Fibroblast of the conjunctiva (primary cell): Measurements from ENCODE around the gene CHST8.

Experiments used
- DNase-seq: peaks from one replicate; pipeline ENCODE4 v3.0.0-alpha.2; 2010; ENCODE audit warnings: low read depth

CHST8 gene

DNA sequence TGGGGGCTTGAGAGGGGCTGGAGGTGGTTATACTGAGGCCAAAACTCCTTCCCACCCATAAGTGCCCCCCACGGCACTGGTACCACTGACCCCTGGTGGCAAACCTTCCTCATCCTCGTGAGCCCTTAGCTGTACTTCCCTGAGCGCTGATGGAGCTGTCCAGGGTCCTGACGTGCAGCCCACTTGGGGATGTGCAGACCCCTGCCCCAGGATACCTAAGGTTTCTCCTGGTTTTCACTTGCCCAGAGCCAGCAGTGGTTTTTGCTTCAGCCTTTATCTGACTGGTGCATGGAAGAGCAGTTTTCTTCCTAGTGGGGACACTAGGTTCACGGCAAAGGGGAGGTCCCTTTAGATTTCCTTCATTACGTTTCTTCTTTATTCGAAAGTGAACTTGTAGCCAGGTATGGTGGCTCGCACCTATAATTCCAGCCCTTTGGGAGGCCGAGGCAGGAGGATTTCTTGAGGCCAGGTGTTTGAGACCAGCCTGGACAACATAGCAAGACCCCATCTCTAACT lies 146.2 kb downstream of the CHST8 start:
- no peak for DNase-seq

DNA sequence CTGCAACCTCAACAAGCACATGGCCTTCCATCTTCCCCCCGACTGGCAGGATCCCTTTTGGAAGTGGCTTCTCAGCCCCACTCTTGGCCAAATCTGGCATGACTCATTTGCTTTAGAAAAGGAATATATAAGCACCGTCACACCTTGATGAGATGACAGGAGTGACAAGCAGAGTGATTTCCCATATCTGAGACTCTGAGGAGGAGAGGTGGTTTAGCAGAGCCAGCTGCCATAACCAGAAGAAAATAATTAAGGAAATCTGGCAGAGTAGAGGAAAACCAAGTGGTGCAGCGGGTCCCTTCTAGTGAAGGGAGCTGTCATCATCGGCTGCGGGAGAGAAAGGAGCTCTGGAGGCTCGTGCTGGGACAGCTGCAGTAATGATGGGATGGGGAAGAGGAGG lies 147.5 kb downstream of the CHST8 start:
- no peak for DNase-seq

DNA sequence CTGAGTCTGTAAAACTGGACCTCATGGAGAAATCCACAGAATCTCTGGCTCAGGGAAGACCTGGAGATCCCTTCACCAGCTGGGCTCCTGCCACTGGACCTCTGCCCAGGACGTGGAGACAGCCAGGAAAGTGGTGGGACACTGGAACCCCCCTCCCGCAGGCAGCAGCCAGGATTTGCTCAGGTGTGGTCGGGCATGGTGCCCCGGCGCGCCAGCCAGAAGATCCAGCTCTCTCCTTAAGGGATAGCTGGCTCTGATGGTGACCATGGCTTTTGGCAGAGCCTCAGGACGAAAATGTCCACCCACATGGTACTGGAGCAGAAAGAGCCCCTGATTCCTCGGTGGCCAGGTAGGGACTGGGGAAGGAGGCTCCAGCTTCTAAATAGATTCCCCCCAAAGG lies 148.4 kb downstream of the CHST8 start:
- DNase-seq = no peak

DNA sequence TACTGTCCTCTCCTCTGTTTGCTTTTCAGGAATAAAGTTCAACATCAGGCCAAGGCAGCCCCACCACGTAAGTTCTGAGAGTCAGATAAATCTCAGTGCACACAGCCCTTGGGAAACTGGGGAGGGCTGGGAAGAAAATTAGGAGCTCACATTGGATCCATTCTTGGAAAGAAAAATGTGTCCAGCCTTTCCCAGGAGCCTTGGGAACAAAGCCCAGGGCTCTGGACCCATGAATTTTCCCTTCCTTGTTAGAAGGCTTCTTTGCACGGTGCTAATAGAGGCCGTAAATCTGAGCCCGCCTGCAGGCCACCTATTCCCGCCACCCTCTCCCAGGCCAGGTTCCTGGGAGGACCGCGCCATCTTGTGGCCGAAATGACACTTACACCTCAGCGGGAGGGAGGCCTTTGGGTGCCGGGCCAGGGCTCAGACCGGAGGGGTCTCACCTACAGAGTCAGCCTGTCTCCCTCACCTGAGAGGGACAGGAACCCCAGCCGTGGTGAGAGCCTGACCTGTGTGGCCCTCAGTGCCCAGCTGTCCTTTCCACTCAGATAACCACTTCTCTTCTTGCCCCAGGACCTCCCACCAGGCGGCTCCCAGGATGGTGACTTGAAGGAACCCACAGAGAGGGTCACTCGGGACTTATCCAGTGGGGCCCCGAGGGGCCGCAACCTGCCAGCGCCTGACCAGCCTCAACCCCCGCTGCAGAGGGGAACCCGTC lies 149.8 kb downstream of the CHST8 start:
- DNase-seq = no peak

DNA sequence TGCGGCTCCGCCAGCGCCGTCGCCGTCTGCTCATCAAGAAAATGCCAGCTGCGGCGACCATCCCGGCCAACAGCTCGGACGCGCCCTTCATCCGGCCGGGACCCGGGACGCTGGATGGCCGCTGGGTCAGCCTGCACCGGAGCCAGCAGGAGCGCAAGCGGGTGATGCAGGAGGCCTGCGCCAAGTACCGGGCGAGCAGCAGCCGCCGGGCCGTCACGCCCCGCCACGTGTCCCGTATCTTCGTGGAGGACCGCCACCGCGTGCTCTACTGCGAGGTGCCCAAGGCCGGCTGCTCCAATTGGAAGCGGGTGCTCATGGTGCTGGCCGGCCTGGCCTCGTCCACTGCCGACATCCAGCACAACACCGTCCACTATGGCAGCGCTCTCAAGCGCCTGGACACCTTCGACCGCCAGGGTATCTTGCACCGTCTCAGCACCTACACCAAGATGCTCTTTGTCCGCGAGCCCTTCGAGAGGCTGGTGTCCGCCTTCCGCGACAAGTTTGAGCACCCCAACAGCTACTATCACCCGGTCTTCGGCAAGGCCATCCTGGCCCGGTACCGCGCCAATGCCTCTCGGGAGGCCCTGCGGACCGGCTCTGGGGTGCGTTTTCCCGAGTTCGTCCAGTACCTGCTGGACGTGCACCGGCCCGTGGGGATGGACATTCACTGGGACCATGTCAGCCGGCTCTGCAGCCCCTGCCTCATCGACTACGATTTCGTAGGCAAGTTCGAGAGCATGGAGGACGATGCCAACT lies 150.5 kb downstream of the CHST8 start:
- no peak for DNase-seq

DNA sequence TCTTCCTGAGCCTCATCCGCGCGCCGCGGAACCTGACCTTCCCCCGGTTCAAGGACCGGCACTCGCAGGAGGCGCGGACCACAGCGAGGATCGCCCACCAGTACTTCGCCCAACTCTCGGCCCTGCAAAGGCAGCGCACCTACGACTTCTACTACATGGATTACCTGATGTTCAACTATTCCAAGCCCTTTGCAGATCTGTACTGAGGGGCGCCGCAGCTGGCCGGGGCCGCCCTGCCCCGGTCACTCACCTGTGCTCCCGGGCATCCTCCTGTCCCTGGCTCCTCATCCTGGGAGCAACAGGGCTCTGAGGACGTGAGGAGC lies 151.1 kb downstream of the CHST8 start:
- DNase-seq = no peak

DNA sequence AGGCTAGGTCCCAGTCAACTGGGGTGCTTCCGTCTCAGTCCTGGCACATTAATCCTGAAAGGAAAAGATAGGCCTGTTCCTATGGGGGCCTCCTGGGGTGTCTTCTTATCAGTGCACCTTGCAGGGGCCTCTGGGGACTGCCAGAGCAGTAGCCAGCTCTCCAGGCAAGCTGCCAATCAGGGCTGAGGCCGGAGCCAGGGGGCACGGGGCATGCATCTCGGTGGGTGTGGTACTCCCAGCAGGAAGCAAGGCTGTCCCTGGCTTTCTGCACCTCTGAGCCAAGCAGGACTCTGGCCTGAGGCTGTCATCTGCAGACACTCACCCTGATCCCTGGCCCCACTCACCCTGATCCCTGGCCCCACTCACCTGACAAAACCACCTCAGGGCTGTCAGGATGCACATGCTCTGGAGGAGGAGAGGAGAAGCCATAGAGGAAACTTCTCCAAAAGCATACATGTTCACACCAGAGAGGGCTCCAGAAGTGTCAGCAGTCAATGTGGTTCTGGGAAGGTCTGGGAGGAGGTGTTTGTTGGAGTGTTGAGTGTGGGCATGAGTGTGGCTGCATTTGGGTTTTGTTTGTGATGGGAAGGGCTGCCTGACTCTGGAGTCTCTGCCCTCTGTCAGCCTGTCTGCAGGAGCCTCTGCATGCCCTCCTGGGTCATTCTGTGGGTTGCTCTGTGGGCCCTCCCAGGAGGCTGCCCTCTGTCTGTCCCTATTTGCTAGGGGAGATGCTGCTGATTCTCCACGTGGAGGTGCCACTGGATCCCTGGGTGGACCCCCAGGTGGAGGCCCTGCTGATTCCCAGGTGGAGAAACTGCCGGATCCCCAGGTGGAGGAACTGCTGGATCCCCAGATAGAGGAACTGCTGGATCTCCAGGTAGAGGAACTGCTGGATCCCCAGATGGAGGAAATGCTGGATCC lies 152.2 kb downstream of the CHST8 start:
- no peak for DNase-seq

DNA sequence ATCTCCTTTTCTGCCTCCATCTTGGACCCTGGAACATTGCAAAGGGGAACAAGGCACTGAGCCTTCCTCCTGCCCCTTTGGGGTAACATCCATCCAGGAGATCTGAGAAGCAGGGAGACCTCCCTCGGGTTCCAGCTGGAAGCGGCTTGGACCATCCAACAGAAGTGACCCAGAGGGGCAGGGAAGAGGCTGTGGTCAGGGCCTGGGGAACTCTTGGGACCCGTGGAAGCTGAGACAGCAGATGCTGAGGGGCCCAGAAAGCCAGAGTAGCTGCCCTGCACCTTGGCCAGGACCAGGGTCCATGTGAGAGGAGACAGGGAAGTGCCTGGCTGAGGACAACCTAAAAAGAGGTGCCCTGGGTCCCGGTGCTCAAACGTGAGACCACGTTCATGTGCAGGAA lies 153.0 kb downstream of the CHST8 start:
- DNase-seq = no peak

DNA sequence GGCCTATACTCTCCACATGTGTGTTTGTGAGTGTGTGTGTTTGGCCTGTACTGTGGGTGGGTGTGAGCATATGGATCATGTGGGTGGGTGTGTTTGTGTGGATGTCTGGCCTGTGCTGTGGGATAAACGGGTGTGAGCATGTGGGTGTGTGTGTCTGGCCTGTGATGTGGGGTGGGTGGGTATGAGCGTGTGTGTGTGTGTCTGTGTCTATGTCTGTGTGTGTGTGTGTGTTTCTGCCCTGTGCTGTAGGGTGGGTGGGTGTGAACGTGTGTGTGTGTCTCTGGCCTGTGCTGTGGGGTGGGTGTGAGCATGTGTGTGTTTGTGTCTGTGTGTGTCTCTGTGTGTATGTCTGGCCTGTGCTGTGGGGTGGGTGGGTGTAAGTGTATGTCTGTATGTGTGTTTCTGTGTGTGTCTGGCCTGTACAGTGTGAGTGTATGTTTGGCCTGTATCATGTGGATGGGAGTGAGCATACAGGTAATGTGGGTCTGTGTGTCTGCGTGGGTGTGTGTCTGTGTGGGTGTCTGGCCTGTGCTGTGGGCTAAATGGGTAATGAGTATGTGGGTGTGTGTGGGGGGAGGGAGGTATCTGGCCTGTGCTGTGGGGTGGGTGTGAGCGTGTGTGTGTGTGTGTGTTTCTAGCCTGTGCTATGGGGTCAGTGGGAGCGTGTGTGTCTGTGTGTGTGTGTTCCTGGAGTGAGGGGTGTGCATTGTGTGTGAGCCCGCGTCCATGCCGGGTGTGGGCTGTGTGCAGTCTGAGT lies 154.2 kb downstream of the CHST8 start:
- DNase-seq = no peak

DNA sequence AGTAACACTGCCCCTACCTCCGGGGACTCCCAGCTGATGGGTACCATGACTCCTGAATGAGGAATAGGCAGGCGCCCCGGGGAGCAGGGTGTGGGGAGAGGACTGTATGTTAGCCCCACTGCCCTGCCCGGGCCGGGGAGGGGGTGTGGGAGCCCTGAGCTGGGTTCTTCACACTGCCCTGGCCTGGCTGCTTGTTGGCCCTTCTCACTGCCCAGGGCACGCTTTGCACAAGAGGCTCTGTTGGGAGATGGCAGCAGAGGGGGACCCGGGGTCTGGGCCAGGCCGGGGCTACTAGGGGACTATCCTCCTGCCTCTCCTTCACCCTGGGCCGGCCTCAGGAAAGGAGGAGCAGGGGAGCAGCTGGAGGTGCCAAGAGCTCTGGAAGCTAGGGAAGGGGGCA lies 155.6 kb downstream of the CHST8 start:
- DNase-seq = no peak

DNA sequence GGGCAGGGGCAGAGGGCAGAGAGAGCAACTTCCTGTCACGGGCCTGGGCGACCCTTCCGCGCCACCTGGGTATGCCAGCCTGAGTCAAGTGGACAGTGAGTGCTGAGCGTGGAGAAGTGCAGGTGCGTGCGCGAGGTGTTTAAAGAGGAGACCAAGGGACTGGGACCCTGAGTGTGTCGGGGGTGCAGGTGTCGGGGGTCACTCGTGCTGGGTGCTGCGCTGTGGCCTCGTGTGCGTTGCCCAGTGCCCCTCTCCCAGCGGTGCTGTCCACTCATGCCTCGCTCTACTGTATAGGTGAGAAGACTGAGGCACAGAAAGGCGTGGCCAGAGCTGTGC lies 156.0 kb downstream of the CHST8 start:
- no peak for DNase-seq

DNA sequence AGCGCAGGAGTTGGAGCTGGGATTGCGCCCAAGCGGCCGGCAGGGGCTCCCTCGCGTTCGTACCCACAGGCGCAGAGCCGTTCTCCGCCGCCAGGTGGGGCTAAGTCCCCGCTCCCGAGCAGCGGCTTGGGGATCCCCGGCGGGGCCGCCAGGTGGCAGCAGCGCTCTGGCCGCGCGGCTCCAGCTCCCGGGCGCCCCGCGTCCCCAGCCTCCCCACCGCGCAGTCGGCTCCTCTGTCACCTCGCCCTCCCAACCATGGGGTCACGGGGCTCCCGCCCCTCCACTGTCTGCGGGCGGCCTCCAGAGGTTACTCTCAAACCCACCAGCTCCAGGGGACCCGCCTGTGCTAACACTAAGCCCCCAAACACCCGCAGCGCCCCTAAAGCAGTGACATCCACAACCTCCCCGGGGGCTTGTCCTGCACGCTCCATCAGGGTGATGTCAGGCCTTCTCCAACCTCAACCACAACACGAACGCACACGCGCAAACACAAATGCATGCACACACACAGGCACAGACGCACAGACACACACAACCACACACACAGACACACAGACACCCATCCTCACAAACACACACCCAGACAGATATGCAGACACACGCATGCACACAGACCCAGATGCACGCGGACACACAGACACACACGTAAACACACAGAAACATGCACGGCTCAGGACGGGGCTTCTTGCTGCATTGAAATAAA lies 156.5 kb downstream of the CHST8 start:
- DNase-seq = peak; percentile 40

DNA sequence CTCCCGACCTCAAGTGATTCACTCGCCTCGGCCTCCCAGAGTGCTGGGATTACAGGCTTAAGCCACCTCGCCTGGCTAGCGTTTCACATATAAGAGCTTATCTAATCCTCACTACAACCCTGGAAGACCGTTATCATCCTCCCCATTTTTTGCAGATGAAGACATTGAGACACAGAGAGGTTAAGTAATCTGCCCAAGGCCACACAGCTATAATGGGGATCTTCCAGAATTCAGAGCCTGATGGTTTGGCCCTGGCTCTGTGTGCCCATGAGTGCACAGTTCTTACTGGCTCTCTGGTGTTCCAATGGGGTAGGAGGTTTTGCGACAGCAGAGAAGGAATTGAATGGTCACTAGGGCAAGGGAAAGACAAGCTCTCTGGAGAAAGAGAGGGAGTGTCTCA lies 158.1 kb downstream of the CHST8 start:
- no peak for DNase-seq

DNA sequence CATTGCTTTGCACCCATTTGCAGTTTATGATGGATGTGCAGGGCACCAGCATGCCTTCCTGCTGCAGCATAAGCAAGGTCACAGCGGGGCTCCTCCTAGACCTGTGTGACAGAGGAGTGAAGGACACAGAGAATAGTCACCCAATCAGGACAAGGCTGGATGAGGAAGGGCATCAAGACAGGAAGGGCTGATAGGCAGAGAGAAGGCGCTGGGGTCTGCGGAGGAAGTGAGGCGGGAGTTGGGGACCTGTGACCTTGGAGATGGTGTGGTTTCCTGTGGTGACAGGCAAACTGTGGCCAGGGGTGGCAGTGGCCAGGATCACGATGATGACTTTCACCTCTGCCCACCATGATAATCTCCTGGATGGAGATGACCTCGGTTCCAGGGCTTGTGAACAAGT lies 158.5 kb downstream of the CHST8 start:
- no peak for DNase-seq

DNA sequence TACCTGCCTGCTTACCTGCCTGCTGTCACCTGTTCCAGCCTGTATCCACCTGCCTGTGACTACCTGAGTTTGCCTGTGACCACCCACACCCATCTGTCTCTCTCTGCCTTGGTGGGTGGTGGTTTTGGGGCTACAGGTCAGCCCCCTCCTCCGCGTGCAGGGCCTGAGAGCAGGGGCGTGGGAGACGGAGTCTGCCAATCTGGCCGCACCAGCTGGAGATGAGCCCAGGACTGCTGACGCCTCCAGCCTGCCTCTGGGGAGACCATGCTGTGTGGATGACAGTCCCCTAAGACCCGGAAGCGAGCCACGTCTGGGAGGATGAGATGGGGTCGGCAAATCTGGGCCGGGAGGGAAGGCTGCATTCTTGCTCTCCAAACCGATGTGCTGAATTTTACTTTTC lies 159.0 kb downstream of the CHST8 start:
- DNase-seq = no peak

DNA sequence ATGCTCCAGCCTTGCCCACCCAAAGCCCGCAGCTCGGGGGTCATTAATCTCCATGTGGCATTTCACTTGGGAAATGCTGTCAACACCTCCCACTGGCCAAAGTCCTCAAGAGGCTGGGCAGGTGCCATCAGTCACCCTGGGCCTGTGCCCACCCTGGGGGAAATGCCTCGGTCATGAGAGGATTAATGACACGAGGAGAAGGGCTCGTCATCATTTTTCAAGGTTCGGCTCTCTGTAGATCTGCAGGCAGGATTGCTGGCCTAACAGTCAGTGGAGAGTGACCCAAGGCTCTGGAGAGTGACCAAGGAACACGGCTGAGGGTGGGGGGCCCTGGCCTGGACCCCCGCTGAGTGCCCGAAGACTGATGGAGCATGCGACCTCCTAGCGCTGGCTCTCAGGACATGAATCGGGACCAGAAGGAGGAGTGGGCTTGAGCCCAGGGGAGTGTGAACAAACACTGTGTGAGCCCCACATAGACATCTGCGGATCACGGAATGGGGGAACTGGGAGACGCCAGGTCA lies 159.7 kb downstream of the CHST8 start:
- DNase-seq = no peak

DNA sequence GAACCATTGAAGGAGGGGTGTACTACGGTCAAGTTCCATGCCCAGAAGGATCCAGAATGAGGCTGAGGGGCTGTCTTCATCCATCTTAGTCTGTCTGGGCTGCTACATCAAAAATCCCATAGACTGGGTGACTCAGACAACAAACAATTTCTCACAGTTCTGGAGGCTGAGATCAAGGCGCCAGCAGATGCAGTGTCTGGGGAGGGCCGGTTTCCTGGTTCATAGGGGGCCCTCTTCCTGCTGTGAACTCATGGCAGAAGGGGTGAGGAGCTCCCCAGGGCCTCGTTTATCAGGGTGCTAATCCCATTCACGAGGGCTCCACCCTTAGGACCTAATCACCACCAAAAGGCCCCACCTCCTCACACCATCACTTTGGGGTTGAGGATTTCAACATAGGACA lies 160.2 kb downstream of the CHST8 start:
- DNase-seq = no peak

DNA sequence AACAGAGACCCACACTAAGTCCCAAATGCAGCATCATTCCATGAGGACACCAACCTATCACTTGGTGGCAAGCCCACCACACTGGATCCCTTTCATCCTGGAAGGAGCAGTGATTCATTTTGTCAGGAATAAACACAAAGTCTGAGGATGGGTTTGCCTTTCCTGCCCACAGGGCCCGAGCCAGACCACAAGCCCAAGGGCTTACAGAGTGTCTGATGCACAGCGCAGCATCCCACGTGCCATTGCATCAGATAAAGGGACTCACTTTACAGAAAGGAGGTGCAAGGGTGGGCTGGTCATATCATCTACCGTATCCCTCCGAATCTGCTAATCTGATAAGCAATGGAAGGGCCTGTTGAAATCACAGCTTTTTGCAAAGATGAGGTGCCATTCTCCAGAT lies 162.7 kb downstream of the CHST8 start:
- DNase-seq = no peak

DNA sequence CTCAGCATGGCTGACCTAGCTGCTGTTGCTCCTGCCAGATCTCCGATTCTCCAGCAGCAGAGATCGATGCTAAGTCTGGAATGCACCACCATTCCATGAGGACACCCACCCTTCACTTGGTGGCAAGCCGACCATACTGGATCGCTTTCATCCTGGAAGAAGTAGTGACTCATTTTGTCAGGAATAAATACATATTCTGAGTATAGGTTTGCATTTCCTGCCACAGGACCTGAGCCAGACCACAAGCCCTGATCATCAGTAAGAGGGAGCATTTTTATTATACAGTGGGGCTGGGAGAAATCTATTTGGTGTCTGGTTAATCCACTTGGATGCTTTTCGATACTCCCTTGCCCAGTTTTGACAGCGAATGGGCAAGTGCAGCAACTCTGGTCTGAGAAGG lies 164.0 kb downstream of the CHST8 start:
- no peak for DNase-seq

DNA sequence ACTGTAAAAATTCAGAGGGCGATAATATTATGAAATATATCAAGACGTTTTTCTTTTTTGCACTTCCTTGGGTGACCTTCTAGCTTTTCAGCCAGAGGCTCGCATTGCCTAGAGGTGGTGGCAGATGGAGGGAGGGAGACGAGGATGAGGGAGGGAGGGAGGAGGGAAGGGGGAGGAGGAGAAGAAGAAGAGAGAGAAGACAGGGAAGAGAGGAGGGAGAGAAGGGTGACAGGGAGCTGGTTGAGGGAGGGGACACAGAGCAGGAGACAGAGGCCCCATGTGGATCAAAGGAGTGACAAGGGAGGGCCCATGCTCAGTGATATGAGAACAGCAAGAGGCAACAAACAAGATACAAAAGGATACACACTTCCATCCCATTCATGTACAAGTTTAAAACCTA lies 166.9 kb downstream of the CHST8 start:
- DNase-seq = no peak

DNA sequence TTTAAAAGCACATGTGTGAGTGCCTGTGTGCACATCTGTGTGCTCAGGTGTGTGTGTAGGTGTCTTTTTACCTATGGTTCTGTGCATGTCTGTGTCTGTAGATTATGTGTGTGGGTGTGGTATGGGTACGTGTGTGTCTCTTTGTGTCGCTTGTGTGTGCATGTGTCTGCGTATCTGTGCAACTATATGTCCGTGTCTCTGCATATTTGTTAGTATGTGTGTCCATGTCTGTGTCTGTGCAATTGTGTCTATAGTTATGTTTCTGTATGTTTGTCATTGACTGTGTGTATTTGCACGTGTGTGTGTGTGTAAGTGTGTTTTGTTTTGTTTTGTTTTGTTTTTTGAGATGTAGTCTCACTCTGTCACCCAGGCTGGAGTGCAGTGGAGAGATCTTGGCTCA lies 167.6 kb downstream of the CHST8 start:
- DNase-seq = no peak
